GM10248 (cell line): ENCODE results near the gene CCR7.

Experiments used
- CTCF ChIA-PET: fragments of 300-600 bp; sonication (Branson Sonifier 250); formaldehyde crosslinking; extraction: SDS; loops from one replicate; lab custom pipeline; 2021; ENCODE audit warnings: antibody characterized with exemption; lab: Yijun Ruan, JAX
- POLR2A ChIA-PET: fragments of 350-650 bp; sonication (Branson Sonifier 250); formaldehyde crosslinking; extraction: SDS; loops from one replicate; lab custom pipeline; 2020; ENCODE audit warnings: antibody characterized with exemption; lab: Yijun Ruan, JAX
- DNase-seq: peaks from one replicate; pipeline ENCODE4 v3.0.0; 2012; ENCODE audit errors: extremely low spot score
- CTCF ChIP-seq: IDR thresholded peaks from 2 replicates; pipeline ENCODE4 v1.5.1; 2012; ENCODE audit warnings: mild to moderate bottlenecking, low read depth; ENCODE audit errors: extremely low read depth, missing control alignments, control extremely low read depth

The CCR7 gene

GRCh38 chr17:40568074-40568836 lies 3.0 kb upstream of the CCR7 start:
- no peak for DNase-seq
- no peak for TF ChIP-seq CTCF
- CTCF ChIA-PET, result interaction anchor here (1.2 to 4.1 kb wide), 5 partner anchors 9 to 47 kb away, joined by 3 to 21 read pairs (median 8); no protein-coding TSS in a partner anchor
- POLR2A ChIA-PET, result interaction anchor here (1.4 kb wide), 1 partner anchor 9 kb away, joined by 3 read pairs; no protein-coding TSS in a partner anchor

GRCh38 chr17:40567377-40567776 lies 2.1 kb upstream of the CCR7 start:
- ChIA-PET CTCF (interaction anchor here (0.7 to 4.1 kb wide), 6 partner anchors 10 to 48 kb away, joined by 3 to 21 read pairs (median 8); no protein-coding TSS in a partner anchor), POLR2A (no interaction called here)
- DNase-seq, result no peak
- no peak for TF ChIP-seq CTCF

- CTCF ChIA-PET, result interaction anchor here (1.8 to 10.6 kb wide), 2 partner anchors 32 to 50 kb away, joined by 5 to 127 read pairs; no protein-coding TSS in a partner anchor
- POLR2A ChIA-PET, result interaction anchor here (1.0 to 6.2 kb wide), 2 partner anchors 37 to 49 kb away, joined by 4 to 64 read pairs; no protein-coding TSS in a partner anchor
These were observed 617 bp upstream of the CCR7 start for GRCh38 chr17:40565769-40566409.

GRCh38 chr17:40564195-40564882 lies 933 bp downstream of the CCR7 start:
- POLR2A ChIA-PET, result interaction anchor here (0.6 to 6.2 kb wide), 6 partner anchors 10 to 71 kb away, joined by 3 to 64 read pairs (median 5); no protein-coding TSS in a partner anchor
- DNase-seq, result peak; percentile 2
- no peak for TF ChIP-seq CTCF
- CTCF ChIA-PET, result interaction anchor here (0.9 to 24.3 kb wide), 11 partner anchors 13 to 242 kb away, joined by 3 to 356 read pairs (median 11); no protein-coding TSS in a partner anchor

More at GRCh38 chr17:40565769-40566409, 617 bp upstream of the CCR7 start:
- no peak for DNase-seq
- no peak for TF ChIP-seq CTCF

- POLR2A ChIA-PET, result interaction anchor here (0.6 to 6.2 kb wide), 9 partner anchors 9 to 261 kb away, joined by 3 to 64 read pairs (median 7); no protein-coding TSS in a partner anchor
- peak; percentile 40 for TF ChIP-seq CTCF
- CTCF ChIA-PET, result interaction anchor here (0.7 to 24.3 kb wide), 15 partner anchors 8 to 1085 kb away, joined by 3 to 356 read pairs (median 11); no protein-coding TSS in a partner anchor
- DNase-seq, result no peak
These were observed 1.8 kb downstream of the CCR7 start for GRCh38 chr17:40563220-40564052.
